B cell (primary cell): ENCODE data around the gene HDAC10. TPM values are rescaled to one million over a fixed set of nuclear protein-coding genes. Genes with fewer than 3 reads are reported as not detected.

Experiments used
- ATAC-seq: fragments of 200-7000 bp; cut with Tn5 transposase; one replicate; pipeline ENCODE4 v1.10.0; 2021; ENCODE audit warnings: low read depth, mild to moderate bottlenecking, moderate number of reproducible peaks, moderate library complexity
- CTCF ChIA-PET: fragments of 350-600 bp; sonication (Branson Sonifier 250); formaldehyde crosslinking; loops from one replicate; lab custom pipeline; 2021; ENCODE audit warnings: antibody characterized with exemption, inconsistent platforms; lab: Charles Lee
- POLR2A ChIA-PET: fragments of 350-600 bp; sonication (Branson Sonifier 250); formaldehyde crosslinking; loops from one replicate; lab custom pipeline; 2021; ENCODE audit warnings: antibody characterized with exemption; lab: Charles Lee
- DNase-seq: peaks from one replicate; pipeline ENCODE4 v3.0.0; 2013
- H2AFZ ChIP-seq: 2 replicates; pipeline ENCODE4 v1.6.1; 2012; ENCODE audit warnings: mild to moderate bottlenecking, low read depth, low read length; ENCODE audit not compliant: insufficient read depth, poor library complexity, severe bottlenecking
- H3K27ac ChIP-seq, 2 donors: 1 replicate in 1 of 2; 2 replicates in 1 of 2; pipeline ENCODE4 v1.5.1; 2012 to 2013; ENCODE audit warnings: low read length in 2 of 2, mild to moderate bottlenecking in 2 of 2, moderate library complexity in 1 of 2
- H3K27me3 ChIP-seq, 4 experiments: fragments of 200-600 bp in 1 of 4; sonication (generic) in 1 of 4; replicated peaks in 1 of 4; 1 replicate in 2 of 4; 2 replicates in 2 of 4; pipeline versions ENCODE4 v1.6.1 to v1.7.0; 2013 to 2016; ENCODE audit warnings: low read length in 3 of 4, mild to moderate bottlenecking in 2 of 4, mixed read lengths in 1 of 4, moderate library complexity in 1 of 4; ENCODE audit not compliant: insufficient read depth in 4 of 4, control insufficient read depth in 3 of 4; ENCODE audit errors: control extremely low read depth in 1 of 4
- H3K36me3 ChIP-seq, 2 experiments: replicated peaks in 1 of 2; 1 replicate in 1 of 2; 2 replicates in 1 of 2; pipeline versions ENCODE4 v1.6.1 to v1.7.1; 2013; ENCODE audit warnings: low read length in 1 of 2; ENCODE audit not compliant: insufficient read depth in 2 of 2, control insufficient read depth in 1 of 2; ENCODE audit errors: control extremely low read depth in 1 of 2, extremely low read depth in 1 of 2
- H3K4me1 ChIP-seq, 2 donors: fragments of 200-600 bp in 1 of 2; sonication (generic) in 1 of 2; 1 replicate in 1 of 2; 2 replicates in 1 of 2; pipeline versions ENCODE4 v1.5.1 to v1.6.1; 2013 to 2017; ENCODE audit warnings: low read length in 2 of 2; ENCODE audit not compliant: control insufficient read depth in 2 of 2, insufficient read depth in 2 of 2
- H3K4me2 ChIP-seq: replicated peaks from 2 replicates; pipeline ENCODE3; 2012; ENCODE audit warnings: mild to moderate bottlenecking, low read depth, low read length; ENCODE audit not compliant: poor library complexity, severe bottlenecking
- H3K4me3 ChIP-seq, 5 experiments: fragments of 200-600 bp in 1 of 5; sonication (generic) in 1 of 5; 1 replicate in 3 of 5; 2 replicates in 2 of 5; pipeline versions ENCODE4 v1.5.1 to v1.7.0; 2011 to 2016; ENCODE audit warnings: low read length in 4 of 5, mild to moderate bottlenecking in 4 of 5, low read depth in 2 of 5, control low read depth in 1 of 5, moderate library complexity in 1 of 5; ENCODE audit not compliant: insufficient read depth in 1 of 5; ENCODE audit errors: control extremely low read depth in 1 of 5, extremely low read depth in 1 of 5
- H3K79me2 ChIP-seq: fragments of 200-600 bp; sonication (generic); one replicate; pipeline ENCODE4 v1.6.0; 2016; ENCODE audit warnings: low read length; ENCODE audit not compliant: control insufficient read depth, insufficient read depth
- H3K9ac ChIP-seq: fragments of 200-600 bp; sonication (generic); 2 replicates; pipeline ENCODE4 v1.6.1; 2017; ENCODE audit warnings: mild to moderate bottlenecking, low read length, moderate library complexity
- H3K9me3 ChIP-seq, 3 donors: one replicate each; pipeline versions ENCODE4 v1.6.1 to v1.7.1; 2013; ENCODE audit warnings: low read length in 2 of 3; ENCODE audit not compliant: control insufficient read depth in 2 of 3, insufficient read depth in 1 of 3; ENCODE audit errors: control extremely low read depth in 1 of 3
- H4K20me1 ChIP-seq: 2 replicates; pipeline ENCODE4 v1.6.0; 2012; ENCODE audit warnings: mild to moderate bottlenecking, low read length; ENCODE audit not compliant: insufficient read depth, control insufficient read depth, poor library complexity, severe bottlenecking
- H3K27ac Mint-ChIP-seq: one replicate; pipeline ENCODE4 v1.8.0; 2021; ENCODE audit warnings: mixed read lengths
- H3K27me3 Mint-ChIP-seq: one replicate; pipeline ENCODE4 v1.8.0; 2021; ENCODE audit warnings: mixed read lengths
- H3K4me1 Mint-ChIP-seq: one replicate; pipeline ENCODE4 v1.8.0; 2021; ENCODE audit warnings: mixed read lengths
- H3K4me3 Mint-ChIP-seq: one replicate; pipeline ENCODE4 v1.8.0; 2021; ENCODE audit warnings: mixed read lengths
- H3K9me3 Mint-ChIP-seq: one replicate; pipeline ENCODE4 v1.8.0; 2022; ENCODE audit warnings: mixed read lengths; ENCODE audit not compliant: insufficient read depth
- CTCF ChIP-seq: fragments of 200-600 bp; IDR thresholded peaks from one replicate; pipeline ENCODE4 v1.8.0; 2022; ENCODE audit warnings: antibody characterized with exemption, mild to moderate bottlenecking
- EZH2 ChIP-seq: IDR thresholded peaks from 2 replicates; pipeline ENCODE4 v1.6.1; 2012; ENCODE audit warnings: borderline replicate concordance, low read depth, mild to moderate bottlenecking, moderate library complexity, low read length; ENCODE audit not compliant: insufficient read depth, poor library complexity, severe bottlenecking
- WGBS: methylation state at CpG from one replicate; pipeline ENCODE4 v1.1.5; 2013; ENCODE audit warnings: missing lambda C conversion rate; ENCODE audit not compliant: insufficient coverage; 5-methylcytosine and 5-hydroxymethylcytosine counted together
- intact Hi-C: fragments of 100-400 bp; cut with micrococcal nuclease; formaldehyde crosslinking; loops from one replicate; pipeline ENCODE4 v1.10.0; 2022
- polyA plus RNA-seq: library from polyadenylated mRNA; depleted of rRNA; stranded (reverse); fragments of >200 nt; gene quantifications from 2 replicates; pipeline ENCODE4 v1.2.3, GENCODE V29; 2012
- total RNA-seq, 2 donors: library from RNA; stranded (reverse); fragments of 120-200 nt in 1 of 2; gene quantifications; 1 replicate in 1 of 2; 2 replicates in 1 of 2; pipeline versions ENCODE4 v1.2.3 to v1.2.4, GENCODE V29; 2013 to 2022

Gene HDAC10
- total and polyA plus RNA-seq, 2 donors (not counting 1 experiment from before 2014, with no cell fraction given): 136 to 187 TPM

GRCh38 chr22:50282361-50283155 lies 31.5 kb upstream of the HDAC10 start:
- no peaks in the 10 kb centered on the region for H3K9me3 Mint-ChIP-seq
- H3K27me3 ChIP-seq: no peaks in the 10 kb centered on the region
- no peak overlapping the region for H3K9ac ChIP-seq
- ChIA-PET CTCF (no interaction called here), POLR2A (interaction anchor here (1.0 kb wide), 1 partner anchor 43 kb away, joined by 9 read pairs; no protein-coding TSS in a partner anchor)
- H3K27ac Mint-ChIP-seq: no peak overlapping the region
- H3K79me2 ChIP-seq: no peaks in the 10 kb centered on the region
- no peak overlapping the region for H3K4me3 ChIP-seq
- no peaks in the 10 kb centered on the region for H4K20me1 ChIP-seq
- no peaks in the 10 kb centered on the region for H3K4me1 ChIP-seq
- intact Hi-C loops: no loop called here
- no peaks in the 10 kb centered on the region for H3K27me3 Mint-ChIP-seq
- ATAC-seq (no peak), DNase-seq (no peak)
- H2AFZ ChIP-seq: no peak overlapping the region
- peaks cover 0 to 4% (median 0%) of the 10 kb centered on the region in 3 donors for H3K9me3 ChIP-seq
- H3K4me1 Mint-ChIP-seq: no peaks in the 10 kb centered on the region
- no peak for TF ChIP-seq EZH2
- no peak for TF ChIP-seq CTCF
- H3K4me2 ChIP-seq: no peak overlapping the region
- H3K36me3 ChIP-seq: no peaks in the 10 kb centered on the region
- H3K27ac ChIP-seq: no peak overlapping the region
- 92% methylated on average over 26 of the region's 45 CpGs for WGBS
- no peak overlapping the region for H3K4me3 Mint-ChIP-seq

GRCh38 chr22:50281957-50282356 lies 30.9 kb upstream of the HDAC10 start:
- intact Hi-C loops: no loop called here
- no peak overlapping the region for H3K4me3 ChIP-seq
- H3K4me2 ChIP-seq: no peak overlapping the region
- H2AFZ ChIP-seq: no peak overlapping the region
- H3K27ac ChIP-seq: no peak overlapping the region
- H3K9ac ChIP-seq: no peak overlapping the region
- peaks cover 0 to 4% (median 0%) of the 10 kb centered on the region in 3 donors for H3K9me3 ChIP-seq
- Mint-ChIP-seq H3K27ac (no peak overlapping the region), H3K9me3 (no peaks in the 10 kb centered on the region), H3K4me3 (no peak overlapping the region), H3K27me3 (no peaks in the 10 kb centered on the region), H3K4me1 (no peaks in the 10 kb centered on the region)
- no peaks in the 10 kb centered on the region for H4K20me1 ChIP-seq
- WGBS: 96% methylated on average over 25 of the region's 25 CpGs
- no peak for DNase-seq
- CTCF ChIA-PET: no interaction called here
- H3K36me3 ChIP-seq: no peaks in the 10 kb centered on the region
- H3K4me1 ChIP-seq: no peaks in the 10 kb centered on the region
- no peak for ATAC-seq
- POLR2A ChIA-PET: interaction anchor here (1.0 kb wide), 1 partner anchor 44 kb away, joined by 9 read pairs; no protein-coding TSS in a partner anchor
- TF ChIP-seq EZH2 (no peak), CTCF (no peak)
- H3K79me2 ChIP-seq: no peaks in the 10 kb centered on the region
- H3K27me3 ChIP-seq: no peaks in the 10 kb centered on the region
